Karpas-422 (cell line): ENCODE data around the gene MRPL20. TPM values are rescaled to one million over a fixed set of nuclear protein-coding genes. Genes with fewer than 3 reads are reported as not detected.
A peak's percentile ranks its signal among the peaks of the same experiment; 100 is the strongest.
"Not testable (repeated sequence)": the region's sequence is repeated elsewhere in the genome, so short reads cannot be mapped to it uniquely, and the experiment has no call there.

Experiments
- DNase-seq: peaks from one replicate; pipeline ENCODE4 v3.0.0-alpha.2; 2015
- H2AFZ ChIP-seq: fragments of 200-600 bp; sonication (generic); 2 replicates; pipeline ENCODE4 v1.6.1; 2014; ENCODE audit warnings: antibody characterized with exemption, low read length, mixed read lengths
- H3K27ac ChIP-seq: fragments of 200-600 bp; sonication (generic); 2 replicates; pipeline ENCODE4 v1.5.1; 2014; ENCODE audit warnings: mild to moderate bottlenecking, low read length, moderate library complexity
- H3K27me3 ChIP-seq: fragments of 200-600 bp; sonication (generic); 2 replicates; pipeline ENCODE4 v1.6.1; 2014; ENCODE audit warnings: low read length, mixed read lengths
- H3K36me3 ChIP-seq: fragments of 200-600 bp; sonication (generic); 2 replicates; pipeline ENCODE4 v1.6.1; 2014; ENCODE audit warnings: low read length, mixed read lengths; ENCODE audit not compliant: insufficient read depth
- H3K4me1 ChIP-seq: fragments of 200-600 bp; sonication (generic); 2 replicates; pipeline ENCODE4 v1.6.1; 2014; ENCODE audit warnings: mild to moderate bottlenecking, low read length, mixed read lengths
- H3K4me2 ChIP-seq: fragments of 200-600 bp; sonication (generic); 2 replicates; pipeline ENCODE4 v1.6.1; 2014; ENCODE audit warnings: low read length, low read depth, mild to moderate bottlenecking; ENCODE audit not compliant: poor library complexity, severe bottlenecking
- H3K4me3 ChIP-seq: fragments of 200-600 bp; sonication (generic); 2 replicates; pipeline ENCODE4 v1.5.1; 2014; ENCODE audit warnings: mild to moderate bottlenecking, antibody characterized with exemption, low read length, mixed read lengths
- H3K79me2 ChIP-seq: fragments of 200-600 bp; sonication (generic); 2 replicates; pipeline ENCODE4 v1.6.1; 2014; ENCODE audit warnings: mild to moderate bottlenecking, low read length, mixed read lengths
- H3K9ac ChIP-seq: fragments of 200-600 bp; sonication (generic); 2 replicates; pipeline ENCODE4 v1.6.0; 2014; ENCODE audit warnings: low read length
- H3K9me2 ChIP-seq: fragments of 200-600 bp; sonication (generic), shearing (Covaris generic); replicated peaks from 2 replicates; pipeline ENCODE4 v1.6.0; 2014; ENCODE audit warnings: mild to moderate bottlenecking, low read length, moderate library complexity; ENCODE audit not compliant: insufficient read depth
- H3K9me3 ChIP-seq: fragments of 300-700, 200-600 bp; sonication (generic); 2 replicates; pipeline ENCODE4 v1.6.1; 2014; ENCODE audit warnings: low read length, mixed read lengths
- H4K20me1 ChIP-seq: fragments of 200-600 bp; sonication (generic); 2 replicates; pipeline ENCODE4 v1.6.1; 2014; ENCODE audit warnings: mild to moderate bottlenecking, antibody characterized with exemption, low read length, low read depth; ENCODE audit not compliant: insufficient read depth
- total RNA-seq: library from RNA; depleted of rRNA; stranded (reverse); fragments of >200 nt; shearing (Covaris generic); gene quantifications from 2 replicates; pipeline ENCODE4 v1.2.3, GENCODE V29; 2014; ENCODE audit warnings: low replicate concordance

MRPL20 gene
- total RNA-seq, 1 experiment from 2014 or later = 136 TPM

DNA sequence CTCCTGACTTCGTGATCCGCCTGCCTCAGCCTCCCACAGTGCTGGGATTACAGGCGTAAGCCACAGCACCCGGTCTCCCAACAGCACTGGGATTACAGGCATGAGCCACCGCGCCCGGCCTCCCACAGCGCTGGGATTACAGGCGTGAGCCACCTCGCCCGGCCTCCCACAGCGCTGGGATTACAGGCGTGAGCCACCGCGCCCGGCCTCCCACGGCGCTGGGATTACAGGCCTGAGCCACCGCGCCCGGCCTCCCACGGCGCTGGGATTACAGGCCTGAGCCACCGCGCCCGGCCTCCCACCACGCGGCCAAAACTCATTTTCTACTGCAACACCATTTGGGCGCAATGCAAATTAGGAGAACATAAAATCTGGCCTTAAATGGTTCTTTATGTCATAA, 21.8 kb downstream of the MRPL20 start:
- not testable (repeated sequence) for H3K27ac ChIP-seq, H3K27me3 ChIP-seq, DNase-seq, H2AFZ ChIP-seq, H3K9me2 ChIP-seq, H3K4me1 ChIP-seq, H3K9me3 ChIP-seq, H3K4me3 ChIP-seq, H3K4me2 ChIP-seq, H4K20me1 ChIP-seq, H3K9ac ChIP-seq
- peaks cover 38% of the 10 kb centered on the region for H3K36me3 ChIP-seq
- H3K79me2 ChIP-seq = peaks cover 29% of the 10 kb centered on the region

DNA sequence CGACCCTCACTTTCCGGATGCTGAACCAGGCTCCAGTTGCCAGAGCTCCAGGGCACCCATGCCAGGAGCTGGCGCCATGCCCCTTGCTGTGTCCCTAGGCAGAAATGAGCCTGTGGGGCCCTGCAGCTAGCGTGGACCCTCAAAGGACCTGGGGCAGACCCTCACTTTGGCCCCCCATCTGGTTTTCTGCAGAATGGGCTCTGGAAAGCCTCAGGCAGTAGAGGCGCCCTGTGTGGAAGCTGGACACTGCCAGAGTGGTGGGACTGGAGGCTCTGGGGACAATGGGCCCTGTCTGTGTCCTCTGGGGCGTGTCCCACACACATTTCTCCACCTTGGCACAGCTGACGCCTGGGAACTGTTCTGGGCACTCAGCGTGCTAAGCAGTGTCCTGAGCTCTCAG, 25.8 kb downstream of the MRPL20 start:
- H3K36me3 ChIP-seq = peaks cover 10% of the 10 kb centered on the region
- no peak overlapping the region for H3K27ac ChIP-seq
- H3K9me2 ChIP-seq = no peaks in the 10 kb centered on the region
- DNase-seq = no peak
- no peaks in the 10 kb centered on the region for H3K27me3 ChIP-seq
- H3K4me2 ChIP-seq = no peak overlapping the region
- H3K9me3 ChIP-seq = no peaks in the 10 kb centered on the region
- H3K79me2 ChIP-seq = peaks cover 28% of the 10 kb centered on the region
- H3K4me1 ChIP-seq = peaks cover 3% of the 10 kb centered on the region
- no peak overlapping the region for H3K4me3 ChIP-seq
- no peak overlapping the region for H3K9ac ChIP-seq
- H2AFZ ChIP-seq = no peak overlapping the region
- H4K20me1 ChIP-seq = no peaks in the 10 kb centered on the region

DNA sequence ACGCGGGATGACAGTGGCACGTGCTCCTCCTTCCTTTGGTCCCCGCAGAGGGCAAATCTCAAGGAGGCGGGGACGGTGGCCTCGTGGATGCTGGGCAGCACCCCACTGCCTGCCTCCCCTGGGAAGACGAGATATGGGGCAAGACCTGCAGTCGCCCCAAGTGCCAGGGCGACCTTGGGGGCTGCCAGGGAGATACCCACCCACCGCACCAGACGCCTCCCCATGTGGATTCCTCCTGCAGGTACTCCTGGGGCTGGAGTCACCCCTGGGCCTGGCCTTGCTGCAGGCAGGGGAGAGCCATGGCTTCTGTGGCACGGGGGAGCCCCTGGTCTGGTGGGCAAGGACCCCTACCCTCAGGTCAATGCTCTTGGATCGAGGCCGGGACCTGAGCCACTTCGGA, 26.2 kb downstream of the MRPL20 start:
- H3K27ac ChIP-seq = no peak overlapping the region
- H3K27me3 ChIP-seq = no peaks in the 10 kb centered on the region
- peaks cover 28% of the 10 kb centered on the region for H3K79me2 ChIP-seq
- H3K9me2 ChIP-seq = no peaks in the 10 kb centered on the region
- H3K9ac ChIP-seq = no peak overlapping the region
- H4K20me1 ChIP-seq = no peaks in the 10 kb centered on the region
- H3K36me3 ChIP-seq = peaks cover 8% of the 10 kb centered on the region
- no peaks in the 10 kb centered on the region for H3K9me3 ChIP-seq
- peaks cover 7% of the 10 kb centered on the region for H3K4me1 ChIP-seq
- DNase-seq = no peak
- no peak overlapping the region for H3K4me3 ChIP-seq
- no peak overlapping the region for H3K4me2 ChIP-seq
- no peak overlapping the region for H2AFZ ChIP-seq

DNA sequence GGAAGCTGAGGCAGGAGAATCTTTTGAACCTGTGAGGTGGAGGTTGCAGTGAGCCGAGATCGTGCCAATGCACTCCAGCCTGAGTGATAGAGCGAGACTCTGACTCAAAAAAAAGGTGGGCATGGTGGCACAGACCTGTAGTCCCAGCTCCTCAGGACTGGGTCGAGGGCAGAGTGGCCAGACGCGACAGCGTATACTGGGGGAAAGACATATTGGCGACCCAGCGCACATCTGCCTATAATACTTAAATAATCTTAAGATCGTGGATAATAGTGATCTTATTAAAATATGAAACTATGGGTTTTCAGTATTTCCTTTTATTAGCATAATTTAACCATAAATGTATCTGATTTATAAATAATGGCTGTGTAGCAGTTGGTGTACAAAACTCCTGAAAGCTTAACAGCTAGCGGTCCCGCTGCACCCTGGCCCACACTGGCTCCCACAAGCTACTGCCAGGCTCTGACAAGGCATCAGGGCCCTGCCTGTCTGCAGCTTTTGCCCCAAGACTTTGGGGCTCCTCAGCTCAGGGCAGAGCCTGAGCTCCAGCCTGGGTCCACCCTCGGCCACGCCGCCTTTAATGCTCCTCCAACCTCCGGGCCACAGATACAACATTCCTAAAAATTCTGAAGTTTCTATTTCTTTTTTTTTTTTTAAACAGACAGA, 29.4 kb downstream of the MRPL20 start:
- Histone ChIP-seq H4K20me1 (0 out of 2 replicates have a peak, but pooled peaks cover 6% of the 10 kb centered on the region), H3K9me3 (no peaks in the 10 kb centered on the region), H3K27me3 (no peaks in the 10 kb centered on the region), H3K36me3 (peaks cover 6% of the 10 kb centered on the region; the same call in 1 of the 2 replicates), H3K27ac (no peak overlapping the region), H3K9ac (no peak overlapping the region), H3K4me2 (no peak overlapping the region), H3K4me1 (peaks cover 24% of the 10 kb centered on the region), H3K4me3 (no peak overlapping the region), H2AFZ (no peak overlapping the region), H3K9me2 (no peaks in the 10 kb centered on the region), H3K79me2 (peaks cover 42% of the 10 kb centered on the region)
- no peak for DNase-seq

DNA sequence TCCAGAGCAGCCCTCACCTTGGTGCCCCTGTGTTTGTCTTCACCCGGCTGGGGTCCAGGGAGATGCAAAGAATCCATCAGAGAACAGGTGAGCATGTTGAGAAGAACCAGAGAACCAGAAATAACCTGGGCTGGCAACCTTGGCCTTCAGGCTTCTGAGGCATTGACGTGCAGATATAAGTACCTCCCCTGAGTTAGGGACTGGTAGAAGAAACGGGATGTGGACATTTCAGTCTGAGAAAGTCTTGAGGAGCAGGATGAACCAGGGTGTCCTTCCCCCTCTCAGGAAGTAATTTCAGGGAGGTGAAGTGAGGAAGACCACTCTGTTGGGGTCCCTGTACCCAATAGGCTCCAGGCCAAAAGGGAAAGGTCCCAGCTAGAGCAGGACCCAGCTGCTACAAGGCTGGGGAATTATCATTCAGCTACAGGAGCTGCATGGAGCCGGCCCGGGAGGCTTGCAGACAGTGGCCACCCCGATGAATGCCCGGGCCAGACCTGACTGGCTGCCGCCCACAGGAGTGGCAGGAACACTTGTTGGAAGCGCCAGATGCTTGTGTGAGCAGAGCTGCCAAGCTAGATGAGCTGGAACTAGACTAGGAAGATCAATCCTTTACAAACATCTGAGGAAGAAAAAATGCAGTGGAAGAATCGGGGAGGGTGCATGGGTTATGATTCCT, 30.4 kb downstream of the MRPL20 start:
- DNase-seq = no peak
- Histone ChIP-seq H3K4me3 (peak overlapping the region; percentile 74; the same call in 1 of the 2 replicates), H3K27me3 (no peaks in the 10 kb centered on the region), H3K4me2 (peak overlapping the region; percentile 88), H3K36me3 (peaks cover 6% of the 10 kb centered on the region; the same call in 1 of the 2 replicates), H3K79me2 (peaks cover 33% of the 10 kb centered on the region), H3K9me2 (no peaks in the 10 kb centered on the region), H2AFZ (no peak overlapping the region), H4K20me1 (0 out of 2 replicates have a peak, but pooled peaks cover 6% of the 10 kb centered on the region), H3K27ac (no peak overlapping the region), H3K9me3 (no peaks in the 10 kb centered on the region), H3K4me1 (peaks cover 33% of the 10 kb centered on the region), H3K9ac (peak overlapping the region; percentile 92; the same call in 1 of the 2 replicates)

DNA sequence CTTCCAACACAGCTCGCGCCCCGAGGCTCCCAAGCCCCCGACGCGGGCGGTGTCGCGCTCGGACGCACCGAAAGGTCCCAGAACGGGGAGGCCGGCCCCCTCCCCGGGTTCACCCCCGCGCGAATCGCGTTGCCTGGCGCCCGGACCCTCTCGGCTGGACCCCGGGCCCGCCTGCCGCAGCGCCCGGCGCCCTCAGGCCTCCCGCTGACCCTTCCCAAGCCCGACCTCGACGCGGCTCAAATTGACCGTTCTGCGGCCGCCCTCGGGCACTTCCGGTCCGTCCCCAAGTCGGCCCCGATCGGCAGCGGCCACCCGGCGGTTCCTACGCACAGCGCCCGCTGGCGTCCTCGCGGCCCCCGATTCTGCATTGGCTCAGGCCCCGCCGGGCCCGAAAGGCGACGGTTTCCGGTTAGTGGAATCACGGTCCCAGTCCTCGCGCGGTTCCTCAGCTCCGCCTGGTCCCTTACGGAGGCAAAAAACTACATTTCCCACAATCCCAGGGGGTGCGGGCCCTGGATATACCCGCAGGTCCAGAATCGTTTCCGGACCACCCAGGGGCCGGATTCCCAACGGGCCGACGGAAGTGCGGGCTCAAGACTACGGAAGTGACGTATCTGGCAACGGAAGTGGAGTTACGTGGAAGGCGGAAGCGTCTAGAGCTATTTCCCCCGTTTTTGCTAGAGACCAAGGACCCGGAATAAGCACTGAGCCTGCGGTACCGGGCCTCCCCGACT, 32.0 kb downstream of the MRPL20 start, which contains the start of gene AURKAIP1:
AURKAIP1 (minus strand) TSS at position 279 of the 734 bp plus-strand sequence. CDS start 451 bp downstream, outside the sequence.
- peak; percentile 100 for DNase-seq
- H3K9me3 ChIP-seq = no peaks in the 10 kb centered on the region
- no peaks in the 10 kb centered on the region for H3K27me3 ChIP-seq
- no peak within 1 kb of the TSS for H2AFZ ChIP-seq
- 0 out of 2 replicates have a peak, but pooled peaks cover 6% of the 10 kb centered on the region for H4K20me1 ChIP-seq
- H3K36me3 ChIP-seq = 0 out of 2 replicates have a peak, but pooled peaks cover 6% of the 10 kb centered on the region
- peaks cover 29% of the 10 kb centered on the region for H3K79me2 ChIP-seq
- H3K4me2 ChIP-seq = peak within 1 kb of the TSS; percentile 88
- peak within 1 kb of the TSS; percentile 92 for H3K9ac ChIP-seq
- H3K9me2 ChIP-seq = no peaks in the 10 kb centered on the region
- H3K27ac ChIP-seq = peak within 1 kb of the TSS; percentile 65
- peaks cover 35% of the 10 kb centered on the region for H3K4me1 ChIP-seq
- peak within 1 kb of the TSS; percentile 95 for H3K4me3 ChIP-seq

DNA sequence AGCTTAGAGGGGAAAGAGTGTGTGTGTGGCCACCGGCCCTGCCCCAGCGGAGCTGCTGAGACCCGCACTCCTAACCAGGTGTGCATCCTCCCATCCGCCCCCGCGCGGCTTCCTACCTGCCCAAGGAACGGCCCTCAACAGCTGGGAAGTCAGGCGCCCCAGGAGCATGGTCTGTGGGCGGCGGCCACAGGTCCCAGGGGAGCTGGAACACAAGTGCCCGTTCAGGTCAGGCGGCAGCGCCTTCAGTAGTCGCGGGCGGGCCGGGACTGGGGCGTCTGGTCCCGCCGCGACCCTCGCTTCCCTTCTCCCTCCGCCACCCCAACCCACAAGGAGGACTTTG, 32.5 kb downstream of the MRPL20 start:
- Histone ChIP-seq H3K4me3 (peak overlapping the region; percentile 95), H3K4me2 (peak overlapping the region; percentile 87), H4K20me1 (0 out of 2 replicates have a peak, but pooled peaks cover 6% of the 10 kb centered on the region), H3K9ac (peak overlapping the region; percentile 92), H3K27ac (peak overlapping the region; percentile 65), H3K79me2 (peaks cover 29% of the 10 kb centered on the region), H3K4me1 (peaks cover 35% of the 10 kb centered on the region), H3K9me3 (no peaks in the 10 kb centered on the region), H2AFZ (no peak overlapping the region), H3K36me3 (0 out of 2 replicates have a peak, but pooled peaks cover 6% of the 10 kb centered on the region), H3K9me2 (no peaks in the 10 kb centered on the region), H3K27me3 (no peaks in the 10 kb centered on the region)
- DNase-seq = no peak
